Measurements from ENCODE around the gene PKNOX2. TPM values are rescaled to one million over a fixed set of nuclear protein-coding genes. Genes with fewer than 3 reads are reported as not detected.

PKNOX2 gene
- total and polyA plus RNA-seq, 2 of the 4 experiments (the other 2 are of a cell fraction): 0.72 to 2.3 TPM

- POLR2A ChIA-PET (ENCODE audit: unreplicated experiment): interaction anchor here (0.5 kb wide), 1 partner anchor 238 kb away, joined by 3 read pairs; no protein-coding TSS in a partner anchor
- no peaks in the 10 kb centered on the region for H3K4me1 ChIP-seq (ENCODE audit: control insufficient read depth, insufficient read depth, low read length)
- no peaks in the 10 kb centered on the region for H4K20me1 ChIP-seq (ENCODE audit: insufficient read depth, low read length)
- H3K9me3 ChIP-seq (ENCODE audit: control insufficient read depth, insufficient read depth, low read length): no peaks in the 10 kb centered on the region
- H2BK20ac ChIP-seq (ENCODE audit: low read depth, low read length): no peak overlapping the region
- intact Hi-C loops (cut with micrococcal nuclease) (no loop called here), in situ Hi-C loops (cut with MboI; ENCODE audit: low sequenced_read_pairs) (no loop called here), dilution Hi-C loops (cut with HindIII; ENCODE audit: low sequenced_read_pairs, unreplicated experiment) (no loop called here)
- no peak overlapping the region for H3K9ac ChIP-seq (ENCODE audit: low read depth, low read length)
- H4K5ac ChIP-seq (ENCODE audit: low read depth, low read length): no peak overlapping the region
- H4K8ac ChIP-seq (ENCODE audit: low read depth in 2 of 2, low read length in 2 of 2): no peak overlapping the region
- no TSS peak for BruUV-seq (replicated peaks)
- CTCF ChIA-PET: no interaction called here
- ATAC-seq (ENCODE audit: low read depth): no peak
- no peak overlapping the region for H2AK9ac ChIP-seq (replicated peaks; ENCODE audit: low read depth, low read length, poor library complexity)
- no peak overlapping the region for H2AK5ac ChIP-seq (ENCODE audit: low read depth, low read length)
- H3K27me3 ChIP-seq (ENCODE audit: control insufficient read depth, insufficient read depth, low read length): peaks cover 34% of the 10 kb centered on the region
- no peak overlapping the region for H3K14ac ChIP-seq (replicated peaks; ENCODE audit: low read depth, low read length)
- no peak overlapping the region for H3K4me2 ChIP-seq (ENCODE audit: low read depth, low read length)
- H2AFZ ChIP-seq (replicated peaks; ENCODE audit: low read length, poor library complexity): no peak overlapping the region
- H3K36me3 ChIP-seq (ENCODE audit: control insufficient read depth, insufficient read depth, low read length): no peaks in the 10 kb centered on the region
- no peak overlapping the region for H3K4ac ChIP-seq (ENCODE audit: low read depth, low read length)
- no peaks in the 10 kb centered on the region for H3K79me1 ChIP-seq (ENCODE audit: low read depth in 1 of 2, low read length in 2 of 2)
- H2BK5ac ChIP-seq (ENCODE audit: low read depth, low read length, poor library complexity, severe bottlenecking): no peak overlapping the region
- H2BK15ac ChIP-seq (ENCODE audit: low read depth, low read length): no peak overlapping the region
- no peak overlapping the region for H3K23ac ChIP-seq (ENCODE audit: low read depth, low read length)
- no peak overlapping the region for H3K4me3 ChIP-seq (ENCODE audit: insufficient read depth, low read depth, low read length)
- H3K18ac ChIP-seq (ENCODE audit: low read depth, low read length): no peak overlapping the region
- TF ChIP-seq BHLHE40 (IDR thresholded peaks at IDR 0.05; ENCODE audit: low read depth, low read length): no peak
- no peak for TF ChIP-seq USF2 (IDR thresholded peaks at IDR 0.05; ENCODE audit: low read depth, low read length)
- TF ChIP-seq RAD21 (IDR thresholded peaks at IDR 0.05; ENCODE audit: low read length): no peak
- no peak for TF ChIP-seq RCOR1 (IDR thresholded peaks at IDR 0.05; ENCODE audit: insufficient replicate concordance, low read length)
- TF ChIP-seq POLR2A (IDR thresholded peaks at IDR 0.05; ENCODE audit: low read depth, low read length): no peak
- TF ChIP-seq RFX5 (IDR thresholded peaks at IDR 0.05; ENCODE audit: low read depth, low read length): no peak
- TF ChIP-seq CHD1 (IDR thresholded peaks at IDR 0.05; ENCODE audit: low read depth, low read length): no peak
- no peak for TF ChIP-seq SMC3 (IDR thresholded peaks at IDR 0.05; ENCODE audit: low read depth, low read length)
- TF ChIP-seq MAFK (IDR thresholded peaks at IDR 0.05; ENCODE audit: low read depth, low read length): no peak
- TF ChIP-seq FOS (IDR thresholded peaks at IDR 0.05; ENCODE audit: low read depth, low read length): no peak
- no peak for TF ChIP-seq CEBPB (IDR thresholded peaks at IDR 0.05; ENCODE audit: low read depth, low read length)
- TF ChIP-seq, protein P1, sequence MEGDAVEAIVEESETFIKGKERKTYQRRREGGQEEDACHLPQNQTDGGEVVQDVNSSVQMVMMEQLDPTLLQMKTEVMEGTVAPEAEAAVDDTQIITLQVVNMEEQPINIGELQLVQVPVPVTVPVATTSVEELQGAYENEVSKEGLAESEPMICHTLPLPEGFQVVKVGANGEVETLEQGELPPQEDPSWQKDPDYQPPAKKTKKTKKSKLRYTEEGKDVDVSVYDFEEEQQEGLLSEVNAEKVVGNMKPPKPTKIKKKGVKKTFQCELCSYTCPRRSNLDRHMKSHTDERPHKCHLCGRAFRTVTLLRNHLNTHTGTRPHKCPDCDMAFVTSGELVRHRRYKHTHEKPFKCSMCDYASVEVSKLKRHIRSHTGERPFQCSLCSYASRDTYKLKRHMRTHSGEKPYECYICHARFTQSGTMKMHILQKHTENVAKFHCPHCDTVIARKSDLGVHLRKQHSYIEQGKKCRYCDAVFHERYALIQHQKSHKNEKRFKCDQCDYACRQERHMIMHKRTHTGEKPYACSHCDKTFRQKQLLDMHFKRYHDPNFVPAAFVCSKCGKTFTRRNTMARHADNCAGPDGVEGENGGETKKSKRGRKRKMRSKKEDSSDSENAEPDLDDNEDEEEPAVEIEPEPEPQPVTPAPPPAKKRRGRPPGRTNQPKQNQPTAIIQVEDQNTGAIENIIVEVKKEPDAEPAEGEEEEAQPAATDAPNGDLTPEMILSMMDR (conservative IDR thresholded peaks at IDR 0.05; ENCODE audit: low read depth, low read length): no peak
- TF ChIP-seq ELK1 (IDR thresholded peaks at IDR 0.05; ENCODE audit: borderline replicate concordance, low read depth, low read length): no peak
- no peak for TF ChIP-seq NFE2L2 (IDR thresholded peaks at IDR 0.05; ENCODE audit: low read depth, low read length)
- TF ChIP-seq MAZ (IDR thresholded peaks at IDR 0.05; ENCODE audit: borderline replicate concordance, low read depth, low read length): no peak
- TF ChIP-seq MXI1 (IDR thresholded peaks at IDR 0.05; ENCODE audit: borderline replicate concordance, low read depth, low read length): no peak
- 94% methylated on average over 3 of the region's 10 CpGs; no CpG with 5 or more reads in 1 of the 2 experiments for WGBS, 2 experiments (ENCODE audit: extremely low coverage in 2 of 2, insufficient read length in 1 of 2)
- DNase-seq: no peak
- H3K56ac ChIP-seq (ENCODE audit: extremely low read depth, insufficient read depth, low read length): no peak overlapping the region
- no peak overlapping the region for H4K91ac ChIP-seq (ENCODE audit: insufficient read depth, low read depth, low read length)
- no peak overlapping the region for H3K27ac ChIP-seq (ENCODE audit: insufficient read depth, low read length)
- H2BK120ac ChIP-seq (ENCODE audit: low read depth, low read length): no peak overlapping the region
- no peaks in the 10 kb centered on the region; the same call in 1 of the 2 replicates for H3K9me1 ChIP-seq (ENCODE audit: insufficient read depth, low read length)
These were observed 6.4 kb upstream of the PKNOX2 start for GRCh38 chr11:125157953-125158680.

All from IMR-90 (cell line).